ENCODE results near the gene C2CD4D. TPM values are rescaled to one million over a fixed set of nuclear protein-coding genes. Genes with fewer than 3 reads are reported as not detected.

The C2CD4D gene
- polyA plus RNA-seq, 1 experiment = not detected

- DNase-seq (ENCODE audit: low read depth) = no peak
- TF ChIP-seq CTCF (IDR thresholded peaks at IDR 0.05; ENCODE audit: insufficient read depth, low read depth, low read length) = no peak
- H3K36me3 ChIP-seq (ENCODE audit: control insufficient read depth, insufficient read depth, low read length) = no peaks in the 10 kb centered on the region
- CTCF ChIA-PET = interaction anchor here (1.1 kb wide), 1 partner anchor 10 kb away, joined by 3 read pairs; no protein-coding TSS in a partner anchor
- POLR2A ChIA-PET = no interaction called here
- H3K4me3 ChIP-seq (ENCODE audit: low read depth, low read length) = no peak overlapping the region
- peaks cover 23% of the 10 kb centered on the region for H3K27me3 ChIP-seq (ENCODE audit: control insufficient read depth, insufficient read depth, low read length)
These were observed 10.3 kb upstream of the C2CD4D start for GRCh38 chr1:151849871-151850270.

- ChIA-PET POLR2A (no interaction called here), CTCF (interaction anchor here (1.1 kb wide), 1 partner anchor 10 kb away, joined by 3 read pairs; no protein-coding TSS in a partner anchor)
- Histone ChIP-seq H3K36me3 (ENCODE audit: control insufficient read depth, insufficient read depth, low read length) (no peaks in the 10 kb centered on the region), H3K4me3 (ENCODE audit: low read depth, low read length) (no peak overlapping the region), H3K27me3 (ENCODE audit: control insufficient read depth, insufficient read depth, low read length) (peaks cover 25% of the 10 kb centered on the region)
- no peak for TF ChIP-seq CTCF (IDR thresholded peaks at IDR 0.05; ENCODE audit: insufficient read depth, low read depth, low read length)
- DNase-seq (ENCODE audit: low read depth) = no peak
These were observed 9.5 kb upstream of the C2CD4D start for GRCh38 chr1:151849126-151849525.

- POLR2A ChIA-PET = no interaction called here
These were observed 8.4 kb upstream of the C2CD4D start for GRCh38 chr1:151847867-151848596.

GRCh38 chr1:151846686-151847237, 7.1 kb upstream of the C2CD4D start:
- ChIA-PET CTCF (interaction anchor here (1.0 kb wide), 2 partner anchors 9 to 11 kb away, joined by 3 to 4 read pairs; no protein-coding TSS in a partner anchor), POLR2A (no interaction called here)
- no peak for TF ChIP-seq CTCF (IDR thresholded peaks at IDR 0.05; ENCODE audit: insufficient read depth, low read depth, low read length)
- no peak for DNase-seq (ENCODE audit: low read depth)
- H3K27me3 ChIP-seq (ENCODE audit: control insufficient read depth, insufficient read depth, low read length) = peaks cover 18% of the 10 kb centered on the region
- no peaks in the 10 kb centered on the region for H3K36me3 ChIP-seq (ENCODE audit: control insufficient read depth, insufficient read depth, low read length)
- H3K4me3 ChIP-seq (ENCODE audit: low read depth, low read length) = no peak overlapping the region

More at GRCh38 chr1:151847867-151848596, 8.4 kb upstream of the C2CD4D start:
- peaks cover 22% of the 10 kb centered on the region for H3K27me3 ChIP-seq (ENCODE audit: control insufficient read depth, insufficient read depth, low read length)
- DNase-seq (ENCODE audit: low read depth) = no peak
- no peak for TF ChIP-seq CTCF (IDR thresholded peaks at IDR 0.05; ENCODE audit: insufficient read depth, low read depth, low read length)
- CTCF ChIA-PET = interaction anchor here (1.0 kb wide), 2 partner anchors 16 to 38 kb away, joined by 3 to 4 read pairs; no protein-coding TSS in a partner anchor
- H3K4me3 ChIP-seq (ENCODE audit: low read depth, low read length) = no peak overlapping the region
- no peaks in the 10 kb centered on the region for H3K36me3 ChIP-seq (ENCODE audit: control insufficient read depth, insufficient read depth, low read length)

GRCh38 chr1:151846062-151846568, 6.5 kb upstream of the C2CD4D start:
- DNase-seq (ENCODE audit: low read depth) = no peak
- ChIA-PET POLR2A (no interaction called here), CTCF (interaction anchor here (1.0 kb wide), 2 partner anchors 10 kb away, joined by 3 to 4 read pairs; no protein-coding TSS in a partner anchor)
- Histone ChIP-seq H3K4me3 (ENCODE audit: low read depth, low read length) (no peak overlapping the region), H3K27me3 (ENCODE audit: control insufficient read depth, insufficient read depth, low read length) (peaks cover 16% of the 10 kb centered on the region), H3K36me3 (ENCODE audit: control insufficient read depth, insufficient read depth, low read length) (no peaks in the 10 kb centered on the region)
- TF ChIP-seq CTCF (IDR thresholded peaks at IDR 0.05; ENCODE audit: insufficient read depth, low read depth, low read length) = 0 out of 2 replicates have a peak, but pooled peaks have one; percentile 4
